AG10803 (cell line): ENCODE data around the gene CCDC142.
A peak's percentile ranks its signal among the peaks of the same experiment; 100 is the strongest.
"Not testable (repeated sequence)": the region's sequence is repeated elsewhere in the genome, so short reads cannot be mapped to it uniquely, and the experiment has no call there.

Experiments used
- DNase-seq: peaks from one replicate; pipeline ENCODE4 v3.0.0; 2010; ENCODE audit warnings: low read depth
- H3K4me3 ChIP-seq: 2 replicates; pipeline ENCODE4 v1.5.1; 2011; ENCODE audit warnings: mild to moderate bottlenecking, low read length, control low read depth
- TF ChIP-seq, protein P1 (sequence below): conservative IDR thresholded peaks from 2 replicates; pipeline ENCODE4 v1.5.1; 2011; ENCODE audit warnings: mild to moderate bottlenecking, low read length, control low read depth, inconsistent platforms

CCDC142 gene

DNA sequence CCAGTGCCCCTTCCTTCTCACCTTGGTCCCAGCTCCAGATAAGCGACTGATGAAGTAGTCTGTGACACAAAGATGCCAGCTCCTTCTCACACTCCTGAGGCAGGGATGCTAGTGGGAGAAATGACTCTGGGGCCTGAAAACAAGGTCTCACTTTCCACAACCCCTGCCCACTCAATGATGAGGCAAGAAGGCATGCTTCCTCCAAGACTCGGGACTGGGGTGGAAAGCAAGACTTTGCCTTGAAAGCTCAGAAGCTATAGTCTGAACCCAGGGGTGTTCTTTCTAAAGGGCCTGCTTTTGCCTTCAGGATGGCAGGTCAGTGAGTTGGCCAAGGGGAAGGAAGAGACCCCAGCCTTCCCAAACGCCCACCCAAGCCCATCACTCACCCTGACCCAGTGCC is 1.4 kb downstream of the CCDC142 start:
- TF ChIP-seq, protein P1, sequence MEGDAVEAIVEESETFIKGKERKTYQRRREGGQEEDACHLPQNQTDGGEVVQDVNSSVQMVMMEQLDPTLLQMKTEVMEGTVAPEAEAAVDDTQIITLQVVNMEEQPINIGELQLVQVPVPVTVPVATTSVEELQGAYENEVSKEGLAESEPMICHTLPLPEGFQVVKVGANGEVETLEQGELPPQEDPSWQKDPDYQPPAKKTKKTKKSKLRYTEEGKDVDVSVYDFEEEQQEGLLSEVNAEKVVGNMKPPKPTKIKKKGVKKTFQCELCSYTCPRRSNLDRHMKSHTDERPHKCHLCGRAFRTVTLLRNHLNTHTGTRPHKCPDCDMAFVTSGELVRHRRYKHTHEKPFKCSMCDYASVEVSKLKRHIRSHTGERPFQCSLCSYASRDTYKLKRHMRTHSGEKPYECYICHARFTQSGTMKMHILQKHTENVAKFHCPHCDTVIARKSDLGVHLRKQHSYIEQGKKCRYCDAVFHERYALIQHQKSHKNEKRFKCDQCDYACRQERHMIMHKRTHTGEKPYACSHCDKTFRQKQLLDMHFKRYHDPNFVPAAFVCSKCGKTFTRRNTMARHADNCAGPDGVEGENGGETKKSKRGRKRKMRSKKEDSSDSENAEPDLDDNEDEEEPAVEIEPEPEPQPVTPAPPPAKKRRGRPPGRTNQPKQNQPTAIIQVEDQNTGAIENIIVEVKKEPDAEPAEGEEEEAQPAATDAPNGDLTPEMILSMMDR, result no peak
- peak overlapping the region; percentile 97 for H3K4me3 ChIP-seq
- no peak for DNase-seq

DNA sequence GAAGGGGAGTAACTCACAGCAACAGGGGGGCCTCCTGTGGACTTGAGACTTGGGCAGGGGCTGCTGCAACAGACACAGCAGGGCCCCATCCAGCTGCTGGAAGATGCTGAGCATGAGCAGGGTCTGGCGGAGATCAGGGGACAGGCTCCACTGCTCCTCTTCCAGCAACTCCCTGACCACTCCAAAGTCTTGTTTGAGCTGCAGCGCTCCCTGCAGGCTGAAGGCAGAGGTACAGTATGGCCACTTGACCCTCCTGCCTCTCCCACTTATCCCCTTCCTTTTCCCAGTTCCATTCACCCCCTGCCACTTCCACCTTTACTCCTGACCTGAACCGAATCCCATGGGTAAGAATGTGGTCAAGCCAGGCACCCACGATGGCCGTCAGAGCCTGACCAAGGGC is 7.9 kb downstream of the CCDC142 start:
- H3K4me3 ChIP-seq, result no peak overlapping the region
- DNase-seq, result no peak
- TF ChIP-seq, protein P1, result peak; percentile 26

DNA sequence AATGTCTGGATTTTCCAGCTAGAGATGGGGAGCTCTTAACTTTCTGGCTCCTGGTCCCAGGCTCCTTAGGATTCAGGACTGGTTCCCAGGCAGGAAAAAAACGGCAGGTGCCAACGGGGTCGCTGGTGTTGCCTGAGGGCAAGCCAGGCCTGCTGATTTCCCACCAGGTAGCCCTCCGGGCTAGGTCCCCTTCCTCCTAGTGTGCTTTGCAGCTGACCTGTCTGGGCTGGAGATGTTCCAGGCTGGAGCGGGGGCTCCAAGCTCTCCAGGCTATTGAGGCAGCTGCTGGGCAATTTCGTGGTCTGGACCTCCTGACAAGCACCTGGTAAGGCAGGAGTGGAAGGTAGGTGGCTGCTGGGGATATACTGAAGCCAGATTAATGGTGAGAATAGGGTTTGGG is 8.3 kb downstream of the CCDC142 start:
- TF ChIP-seq, protein P1, result no peak
- no peak overlapping the region for H3K4me3 ChIP-seq
- no peak for DNase-seq

DNA sequence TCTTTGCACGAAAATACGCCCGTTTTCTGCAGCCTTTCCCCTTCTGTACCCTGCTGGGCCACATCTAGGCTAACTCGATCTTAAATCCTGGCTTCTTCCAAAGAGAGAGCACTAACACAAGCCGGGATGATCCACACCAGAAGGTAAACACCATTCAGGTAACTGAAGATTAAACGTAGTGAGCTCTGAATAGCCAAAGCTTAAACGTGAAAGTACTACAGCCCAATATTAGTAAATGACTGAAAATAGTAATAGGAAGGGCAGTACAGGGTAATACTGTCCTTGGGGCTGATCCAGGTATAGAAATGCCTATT is 9.9 kb downstream of the CCDC142 start:
- peak overlapping the region; percentile 95 for H3K4me3 ChIP-seq
- TF ChIP-seq, protein P1, result no peak
- DNase-seq, result no peak

DNA sequence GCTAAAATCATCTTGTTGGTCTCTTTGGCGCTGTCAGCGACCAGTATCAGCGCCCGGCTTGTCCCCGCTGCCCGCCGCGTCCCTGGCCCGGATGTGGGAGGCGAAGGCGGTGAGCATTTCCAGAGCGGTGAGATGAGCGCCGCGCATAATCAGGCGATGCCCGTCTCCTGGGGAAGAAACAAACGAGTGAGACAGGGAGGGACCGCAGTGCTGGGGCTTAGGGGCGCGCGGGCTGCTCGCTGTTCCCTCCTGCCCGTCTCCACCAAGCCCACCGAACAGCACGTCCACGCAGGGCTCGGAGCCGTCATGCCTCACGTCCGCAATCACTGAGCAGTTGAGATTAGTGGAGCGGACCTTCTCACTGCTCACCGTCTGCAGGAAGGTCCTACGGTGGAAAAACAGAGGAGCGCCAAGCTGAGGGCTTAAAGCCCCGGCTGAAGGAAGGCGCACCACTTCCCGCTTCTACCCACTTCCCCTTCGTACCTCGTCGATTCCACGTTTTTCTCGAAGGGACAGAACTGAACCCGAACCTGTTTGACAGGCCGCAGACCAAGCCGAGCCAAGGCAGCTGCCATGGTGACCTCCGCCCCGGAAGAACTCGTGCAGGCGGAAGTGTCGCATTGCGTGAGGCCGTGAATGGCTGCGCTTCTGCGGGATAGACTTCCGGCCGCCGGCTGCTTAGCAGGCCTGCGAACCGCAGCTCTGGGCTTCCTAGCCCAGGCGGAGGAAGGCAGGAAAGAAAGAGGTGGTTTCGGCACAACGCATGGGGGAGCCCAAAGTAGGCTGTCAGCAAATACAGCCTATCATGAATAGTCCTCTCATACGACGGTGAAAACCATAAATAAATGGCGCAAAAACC is 10.5 kb downstream of the CCDC142 start, which contains the start of gene MRPL53:
TSS of gene MRPL53 (minus strand) at position 595 of the 859 bp plus-strand sequence. CDS start at position 575, 20 bp downstream.
- TF ChIP-seq, protein P1, result no peak
- peak; percentile 93 for DNase-seq
- peak within 1 kb of the TSS; percentile 95 for H3K4me3 ChIP-seq

DNA sequence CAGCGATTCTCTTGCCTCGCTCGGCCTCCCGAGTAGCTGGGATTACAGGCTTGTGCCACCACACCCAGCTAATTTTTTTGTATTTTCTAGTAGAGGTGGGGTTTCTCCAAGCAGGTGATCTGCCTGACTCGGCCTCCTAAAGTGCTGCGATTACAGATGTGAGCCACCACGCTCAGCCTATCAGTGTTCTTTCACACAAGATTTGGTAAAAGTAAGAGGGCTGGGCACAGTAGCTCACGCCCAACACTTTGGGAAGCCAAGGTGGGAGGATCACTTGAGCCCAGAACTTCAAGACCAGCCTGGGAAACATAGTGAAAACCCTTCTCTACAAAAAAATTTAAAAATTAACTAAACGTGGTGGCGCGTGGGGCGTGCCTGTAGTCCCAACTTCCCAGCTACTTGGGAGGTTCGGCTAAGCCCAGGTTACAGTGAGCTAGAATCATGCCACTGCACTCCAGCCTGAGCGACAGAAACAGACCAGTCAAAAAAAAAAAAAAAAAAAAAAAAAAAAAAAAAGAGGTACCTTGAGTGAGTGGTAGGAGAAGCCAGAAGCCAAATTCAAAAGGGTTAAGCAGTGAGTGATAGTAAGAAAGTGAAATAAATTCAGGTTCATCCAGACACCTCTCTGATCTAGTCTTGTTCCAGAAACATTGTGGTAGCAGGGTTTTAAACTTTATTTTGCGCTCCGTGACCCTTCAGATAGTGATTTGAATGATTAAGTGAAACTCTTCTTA is 11.3 kb downstream of the CCDC142 start:
- TF ChIP-seq, protein P1, result no peak
- DNase-seq, result no peak
- peak overlapping the region; percentile 95 for H3K4me3 ChIP-seq

DNA sequence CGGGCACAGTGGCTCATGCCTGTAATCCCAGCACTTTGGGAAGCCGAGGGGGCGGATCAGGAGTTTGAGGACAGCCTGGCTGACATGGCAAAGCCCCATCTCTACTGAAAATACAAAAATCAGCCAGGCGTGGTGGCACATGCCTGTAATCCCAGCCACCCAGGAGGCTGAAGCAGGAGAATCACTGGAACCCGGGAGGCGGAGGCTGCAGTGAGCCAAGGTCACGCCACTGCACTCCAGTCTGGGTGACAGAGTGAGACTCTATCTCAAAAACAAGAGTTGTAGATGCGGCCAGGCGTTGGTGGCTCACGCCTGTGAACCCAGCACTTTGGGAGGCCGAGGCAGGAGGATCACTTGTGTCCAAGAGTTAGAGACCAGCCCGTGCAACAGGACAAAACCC is 12.1 kb downstream of the CCDC142 start:
- H3K4me3 ChIP-seq, DNase-seq: not testable (repeated sequence)
